Endodermal cell (in vitro differentiated cells): ENCODE data around the gene ACOT6. TPM values are rescaled to one million over a fixed set of nuclear protein-coding genes. Genes with fewer than 3 reads are reported as not detected.
A peak's percentile ranks its signal among the peaks of the same experiment; 100 is the strongest.

Source experiments
- DNase-seq: peaks from one replicate; pipeline ENCODE4 v3.0.0-alpha.2; 2017
- H3K27ac ChIP-seq: 2 replicates; pipeline ENCODE4 v1.5.1; 2013; ENCODE audit warnings: mild to moderate bottlenecking, low read depth, low read length, moderate library complexity
- H3K27me3 ChIP-seq: 2 replicates; pipeline ENCODE4 v1.6.1; 2013; ENCODE audit warnings: mild to moderate bottlenecking, low read length, moderate library complexity; ENCODE audit not compliant: insufficient read depth, control insufficient read depth, poor library complexity, severe bottlenecking
- H3K36me3 ChIP-seq: 2 replicates; pipeline ENCODE4 v1.7.0; 2013; ENCODE audit warnings: mild to moderate bottlenecking, low read length, moderate library complexity; ENCODE audit not compliant: control insufficient read depth, insufficient read depth
- H3K4me1 ChIP-seq: one replicate; pipeline ENCODE4 v1.7.0; 2013; ENCODE audit warnings: low read length; ENCODE audit not compliant: control insufficient read depth, insufficient read depth
- H3K4me3 ChIP-seq: 2 replicates; pipeline ENCODE4 v1.5.1; 2013; ENCODE audit warnings: mild to moderate bottlenecking, low read length, moderate library complexity
- H3K9ac ChIP-seq: 2 replicates; pipeline ENCODE4 v1.6.1; 2013; ENCODE audit warnings: mild to moderate bottlenecking, low read length, moderate library complexity; ENCODE audit not compliant: poor library complexity, severe bottlenecking; ENCODE audit errors: extremely low read depth
- H3K9me3 ChIP-seq: 2 replicates; pipeline ENCODE4 v1.6.1; 2013; ENCODE audit warnings: mild to moderate bottlenecking, low read length, moderate library complexity; ENCODE audit not compliant: control insufficient read depth
- H3K27ac Mint-ChIP-seq: 2 replicates; pipeline ENCODE4 v1.8.0; 2020; ENCODE audit warnings: mixed read lengths
- H3K27me3 Mint-ChIP-seq: 2 replicates; pipeline ENCODE4 v1.8.0; 2021; ENCODE audit warnings: mild to moderate bottlenecking, mixed read lengths; ENCODE audit not compliant: insufficient read depth
- H3K36me3 Mint-ChIP-seq: 2 replicates; pipeline ENCODE4 v1.8.0; 2020; ENCODE audit warnings: low read depth, mixed read lengths
- H3K4me1 Mint-ChIP-seq: 2 replicates; pipeline ENCODE4 v1.8.0; 2020; ENCODE audit warnings: mixed read lengths
- H3K4me3 Mint-ChIP-seq: 2 replicates; pipeline ENCODE4 v1.8.0; 2020; ENCODE audit warnings: mild to moderate bottlenecking, moderate library complexity, mixed read lengths
- H3K9me3 Mint-ChIP-seq: 2 replicates; pipeline ENCODE4 v1.8.0; 2020; ENCODE audit warnings: mild to moderate bottlenecking, mixed read lengths
- CTCF ChIP-seq: fragments of 200-600 bp; sonication (generic); conservative IDR thresholded peaks from 2 replicates; pipeline ENCODE4 v1.5.0; 2021; ENCODE audit warnings: antibody characterized with exemption, mild to moderate bottlenecking
- WGBS, 2 experiments: methylation state at CpG; one replicate each; pipeline versions ENCODE4 v1.1.5 to v1.1.7; 2013; ENCODE audit warnings: missing lambda C conversion rate in 2 of 2, mixed read lengths in 1 of 2; ENCODE audit not compliant: insufficient coverage in 1 of 2, insufficient read length in 1 of 2; 5-methylcytosine and 5-hydroxymethylcytosine counted together
- total RNA-seq, 2 donors: library from RNA; stranded (reverse); fragmentation: NEBNext Ultra II Directional in 1 of 2; extraction: Animal tissue kit (Norgen Biotek cat#: 25700) in 1 of 2; gene quantifications; 2 replicates in 1 of 2; 3 replicates in 1 of 2; pipeline ENCODE4 v1.2.1, GENCODE V29; 2021

The ACOT6 gene
- total RNA-seq, 2 donors from 2014 or later = not detected

- Histone ChIP-seq H3K36me3 (peaks cover 37% of the 10 kb centered on the region), H3K9ac (no peak overlapping the region), H3K4me3 (no peak overlapping the region), H3K9me3 (peaks cover 14% of the 10 kb centered on the region), H3K27me3 (no peaks in the 10 kb centered on the region), H3K27ac (no peak overlapping the region), H3K4me1 (no peaks in the 10 kb centered on the region)
- DNase-seq = no peak
- no peak overlapping the region for H3K27ac Mint-ChIP-seq
- peaks cover 34% of the 10 kb centered on the region for H3K36me3 Mint-ChIP-seq
- H3K4me1 Mint-ChIP-seq = peaks cover 11% of the 10 kb centered on the region
- H3K27me3 Mint-ChIP-seq = no peaks in the 10 kb centered on the region
- TF ChIP-seq CTCF = no peak
- WGBS, 2 experiments = 93 to 100% methylated on average over 2 of the region's 2 CpGs
- peaks cover 5% of the 10 kb centered on the region for H3K9me3 Mint-ChIP-seq
- no peak overlapping the region for H3K4me3 Mint-ChIP-seq
Observed at GRCh38 chr14:73660511-73660910, 48.2 kb downstream of the ACOT6 start.

GRCh38 chr14:73661872-73662271 is 49.6 kb downstream of the ACOT6 start:
- H3K27me3 ChIP-seq = no peaks in the 10 kb centered on the region
- no peak for DNase-seq
- H3K27me3 Mint-ChIP-seq = no peaks in the 10 kb centered on the region
- peaks cover 5% of the 10 kb centered on the region for H3K9me3 Mint-ChIP-seq
- peaks cover 34% of the 10 kb centered on the region for H3K36me3 Mint-ChIP-seq
- H3K4me3 Mint-ChIP-seq = no peak overlapping the region
- H3K4me3 ChIP-seq = peak overlapping the region; percentile 27
- TF ChIP-seq CTCF = no peak
- peaks cover 14% of the 10 kb centered on the region for H3K9me3 ChIP-seq
- no peak overlapping the region for H3K27ac ChIP-seq
- WGBS, 2 experiments = 95 to 100% methylated on average over 2 of the region's 2 CpGs
- no peak overlapping the region for H3K9ac ChIP-seq
- no peaks in the 10 kb centered on the region for H3K4me1 ChIP-seq
- peaks cover 42% of the 10 kb centered on the region for H3K36me3 ChIP-seq
- H3K27ac Mint-ChIP-seq = no peak overlapping the region
- peaks cover 11% of the 10 kb centered on the region for H3K4me1 Mint-ChIP-seq

- peak; percentile 63 for TF ChIP-seq CTCF
- H3K4me1 ChIP-seq = no peaks in the 10 kb centered on the region
- no peak overlapping the region for H3K27ac ChIP-seq
- no peaks in the 10 kb centered on the region for H3K27me3 ChIP-seq
- peaks cover 11% of the 10 kb centered on the region for H3K4me1 Mint-ChIP-seq
- H3K27ac Mint-ChIP-seq = peak overlapping the region; percentile 90
- H3K9me3 ChIP-seq = peaks cover 14% of the 10 kb centered on the region
- peak; percentile 75 for DNase-seq
- no peak overlapping the region for H3K4me3 Mint-ChIP-seq
- 100% methylated on average over 1 of the region's 1 CpG; no CpG with 5 or more reads in 1 of the 2 experiments for WGBS, 2 experiments
- H3K27me3 Mint-ChIP-seq = no peaks in the 10 kb centered on the region
- peaks cover 42% of the 10 kb centered on the region for H3K36me3 ChIP-seq
- H3K36me3 Mint-ChIP-seq = peaks cover 28% of the 10 kb centered on the region
- H3K9ac ChIP-seq = no peak overlapping the region
- H3K4me3 ChIP-seq = peak overlapping the region; percentile 27
- peaks cover 5% of the 10 kb centered on the region for H3K9me3 Mint-ChIP-seq
Observed at GRCh38 chr14:73662487-73662943, 50.2 kb downstream of the ACOT6 start.
